ENCODE measurements around the gene TRMU. TPM values are rescaled to one million over a fixed set of nuclear protein-coding genes. Genes with fewer than 3 reads are reported as not detected.
"Not testable (repeated sequence)": the region's sequence is repeated elsewhere in the genome, so short reads cannot be mapped to it uniquely, and the experiment has no call there.

Gene TRMU
- total RNA-seq, 1 donor = 29.1 TPM

- DNase-seq (ENCODE audit: low read depth in 2 of 3, low spot score in 2 of 3) = not testable (repeated sequence)
Observed at GRCh38 chr22:46403880-46404279, 68.4 kb downstream of the TRMU start.

- no peak for DNase-seq (ENCODE audit: low read depth in 2 of 3, low spot score in 2 of 3)
Observed at GRCh38 chr22:46405901-46406300, 70.4 kb downstream of the TRMU start.

GRCh38 chr22:46406349-46406748 lies 70.8 kb downstream of the TRMU start:
- DNase-seq (ENCODE audit: low read depth in 2 of 3, low spot score in 2 of 3) = no peak

- DNase-seq (ENCODE audit: low read depth in 2 of 3, low spot score in 2 of 3) = no peak
Observed at GRCh38 chr22:46406791-46407190, 71.3 kb downstream of the TRMU start.

Other genes with a start within 250 kb of the TRMU start
- gene PPARA, start 185.2 kb upstream of the TRMU start, total RNA-seq = 12.7 TPM
- gene CDPF1, start 85.4 kb upstream of the TRMU start, total RNA-seq = 18.9 TPM
- gene PKDREJ, start 72.4 kb upstream of the TRMU start, total RNA-seq = under 0.01 TPM
- 39.3 TPM for gene TTC38, start 67.7 kb upstream of the TRMU start, total RNA-seq
- 1.6 TPM for gene GTSE1, start 38.8 kb upstream of the TRMU start, total RNA-seq
- gene CELSR1, start 201.9 kb downstream of the TRMU start, total RNA-seq = 1.3 TPM